HG03457 (cell line): ENCODE results near the gene P4HB.
A peak's percentile ranks its signal among the peaks of the same experiment; 100 is the strongest.

Experiments used
- ATAC-seq: cut with Tn5 transposase; IDR thresholded peaks from one replicate; pipeline ENCODE4 v1.9.1; 2021; ENCODE audit warnings: moderate number of reproducible peaks; ENCODE audit not compliant: unreplicated experiment

P4HB gene

DNA sequence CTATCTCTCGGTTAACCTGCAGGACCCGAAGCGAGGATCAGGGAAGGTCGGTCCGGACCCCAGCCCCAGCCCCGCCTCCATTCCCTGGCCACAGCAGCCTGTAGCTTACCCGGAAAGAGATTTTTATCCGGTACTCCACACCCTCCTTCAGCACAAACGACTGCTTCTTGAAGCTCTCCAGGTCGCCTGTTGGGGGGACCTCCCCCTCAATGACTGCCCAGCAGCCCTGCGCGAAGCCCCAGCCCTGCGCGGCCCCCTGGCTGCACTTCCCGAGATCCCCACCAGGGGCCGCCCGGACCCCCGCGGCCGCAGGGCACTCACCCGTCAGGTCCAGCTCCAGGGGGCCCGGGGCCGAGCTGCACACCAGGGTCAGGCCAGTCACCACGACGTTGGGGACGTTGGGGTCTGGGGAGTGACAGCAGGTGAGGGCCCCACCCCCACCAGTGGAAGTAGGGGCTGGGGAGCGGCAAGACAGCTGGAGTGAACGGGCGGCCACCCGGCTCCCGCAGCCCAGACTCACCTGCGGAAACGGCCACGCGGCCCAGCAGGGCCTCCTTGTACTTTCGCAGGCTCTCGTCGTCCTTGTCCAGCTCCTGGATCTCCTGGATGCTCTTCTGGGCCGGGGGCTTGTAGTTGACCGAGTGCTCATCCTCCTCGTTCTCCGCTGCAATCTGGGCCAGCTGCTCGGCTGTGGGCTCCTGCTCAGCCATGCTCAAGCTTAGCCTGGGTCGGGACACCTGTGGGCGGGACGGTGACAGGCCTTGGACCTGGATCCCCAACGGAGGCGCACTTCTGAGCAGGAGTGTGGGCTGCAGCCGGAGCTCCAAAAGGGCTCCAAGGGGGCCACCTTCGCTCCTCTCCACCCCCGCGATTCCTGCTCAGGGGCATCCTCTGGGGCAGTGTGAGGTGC, 9.1 kb upstream of the P4HB start:
- no peak for ATAC-seq

DNA sequence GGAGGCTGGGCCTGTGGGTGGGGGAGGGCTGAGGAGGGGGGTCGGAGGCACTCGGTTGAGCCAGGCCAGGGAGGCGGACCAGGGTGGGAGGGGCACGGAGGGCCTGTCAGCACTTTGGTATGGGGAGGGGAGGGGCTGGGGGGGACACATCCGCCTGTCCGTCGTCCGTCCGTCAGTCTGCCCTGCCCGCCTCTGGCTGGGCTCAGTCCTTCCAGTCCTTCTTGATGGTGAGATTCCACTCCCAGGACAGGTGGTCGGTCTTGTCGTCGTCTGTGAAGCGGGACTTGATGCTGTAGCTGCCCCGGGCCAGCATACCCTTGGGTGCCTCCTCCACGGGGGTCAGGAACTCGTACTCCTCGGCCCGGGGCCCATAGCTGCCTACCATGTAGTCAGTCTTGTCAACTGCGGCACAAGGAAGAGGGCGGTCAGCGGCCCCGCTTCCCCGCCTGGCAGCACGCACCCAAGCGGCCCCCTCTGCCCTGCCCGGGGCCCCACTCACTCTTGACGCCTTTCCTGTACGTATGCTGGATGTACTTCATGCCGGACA, 8.4 kb upstream of the P4HB start:
- ATAC-seq = no peak

DNA sequence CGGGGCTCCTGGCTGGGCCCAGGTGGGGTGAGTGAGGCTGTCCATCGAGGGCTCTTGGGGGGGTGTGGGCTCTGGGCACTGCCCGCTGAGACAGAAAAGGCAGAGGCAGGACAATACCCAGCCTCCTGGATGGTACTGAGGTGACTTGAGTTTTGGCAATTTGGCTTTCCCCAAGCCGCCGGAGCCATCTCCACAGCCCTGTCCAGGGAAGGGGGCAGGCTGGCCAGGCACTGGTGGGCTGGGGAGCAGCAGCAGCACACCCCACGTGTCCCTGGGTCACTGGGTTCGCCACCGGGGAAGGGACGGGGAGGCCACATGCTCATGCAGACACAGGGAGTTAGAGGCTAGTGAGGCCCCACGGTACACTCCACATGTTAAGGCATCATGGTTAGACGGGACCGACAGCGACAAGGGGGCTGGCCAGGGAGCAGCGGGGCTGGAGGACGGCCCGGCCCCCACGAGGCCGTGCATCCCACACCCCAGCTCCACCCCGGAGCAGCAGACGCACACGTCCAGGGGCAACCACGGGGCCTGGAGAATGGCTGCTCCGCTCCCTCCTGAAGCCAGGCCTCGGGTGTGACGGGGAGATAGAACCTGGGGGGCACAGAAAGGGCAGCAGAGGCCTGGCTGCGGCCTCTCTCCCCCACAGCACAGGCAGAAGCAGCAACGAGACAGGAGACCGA, 7.8 kb upstream of the P4HB start:
- no peak for ATAC-seq

DNA sequence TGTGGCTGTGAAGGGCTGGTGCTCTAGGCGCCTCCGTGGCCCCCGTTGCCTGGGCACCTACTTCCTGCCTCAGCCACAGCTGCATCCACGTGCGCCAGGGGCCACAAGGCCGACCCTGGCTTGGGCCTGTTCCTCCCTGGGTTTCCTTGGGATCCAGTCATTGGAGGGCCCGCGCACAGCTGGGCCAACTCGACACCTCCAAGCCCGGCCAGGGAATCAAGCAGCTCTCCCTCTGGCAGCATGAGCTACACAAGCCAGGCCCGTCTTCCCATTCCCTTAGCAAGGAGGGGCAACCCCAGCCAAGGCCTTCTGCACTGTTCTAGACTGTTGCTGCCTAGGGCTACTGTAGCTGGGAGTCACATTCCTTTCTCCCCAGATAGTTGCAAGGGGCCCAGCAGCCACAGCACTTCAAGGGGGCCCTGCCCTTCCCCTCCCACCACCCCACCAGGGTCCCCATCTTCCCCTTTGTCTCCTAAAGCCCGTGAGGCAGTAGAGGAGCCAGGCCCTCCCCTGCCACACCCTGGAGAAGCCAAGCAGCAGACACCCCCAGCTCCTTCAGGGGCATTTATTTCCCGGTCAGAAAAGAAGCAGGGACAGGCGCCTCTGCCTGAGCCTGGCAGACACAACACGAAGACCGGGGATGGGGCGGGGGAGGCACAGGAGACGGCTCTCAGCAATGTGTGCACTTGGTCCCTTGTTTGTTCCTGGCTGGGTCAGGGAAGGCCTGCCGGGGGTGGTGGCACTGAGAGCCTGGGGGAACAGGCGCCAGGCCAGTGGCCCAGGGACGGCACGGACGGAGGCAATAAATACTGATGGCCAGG, 7.0 kb upstream of the P4HB start:
- no peak for ATAC-seq

DNA sequence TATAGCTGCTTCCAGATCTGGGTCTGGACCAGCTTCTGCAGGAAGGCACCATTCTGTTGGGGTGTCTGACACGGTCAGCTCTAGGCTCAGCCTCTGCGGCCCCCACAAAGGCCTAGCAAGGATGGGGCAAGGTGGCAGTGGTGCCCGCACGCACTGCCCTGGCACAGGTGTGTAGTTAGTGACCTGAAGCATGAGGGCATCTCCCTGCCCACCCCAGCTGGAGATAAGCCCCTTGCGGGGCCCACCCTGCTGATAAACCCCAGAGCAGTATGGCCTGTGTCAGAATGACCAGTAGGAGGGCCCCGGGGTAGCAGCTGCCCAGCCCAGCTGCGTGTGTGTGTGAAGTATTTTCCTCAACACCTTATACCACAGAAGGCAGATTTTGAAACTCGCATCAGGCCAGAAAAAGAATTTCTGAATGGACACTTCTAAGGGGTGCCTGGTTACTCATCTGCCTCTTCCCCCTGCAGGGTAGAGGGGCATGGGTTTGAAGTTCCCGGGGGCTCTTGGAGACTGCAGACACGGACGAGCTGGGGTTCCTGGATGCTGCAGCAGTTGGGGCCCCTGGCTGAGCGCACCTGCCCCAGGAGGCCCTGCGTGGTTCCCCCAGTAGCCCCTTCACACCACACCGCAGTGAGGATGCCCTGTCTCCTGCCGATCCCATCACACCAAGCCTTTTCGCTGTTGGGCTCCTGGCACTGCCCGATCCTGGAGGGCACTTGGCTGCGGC, 6.3 kb upstream of the P4HB start:
- no peak for ATAC-seq

DNA sequence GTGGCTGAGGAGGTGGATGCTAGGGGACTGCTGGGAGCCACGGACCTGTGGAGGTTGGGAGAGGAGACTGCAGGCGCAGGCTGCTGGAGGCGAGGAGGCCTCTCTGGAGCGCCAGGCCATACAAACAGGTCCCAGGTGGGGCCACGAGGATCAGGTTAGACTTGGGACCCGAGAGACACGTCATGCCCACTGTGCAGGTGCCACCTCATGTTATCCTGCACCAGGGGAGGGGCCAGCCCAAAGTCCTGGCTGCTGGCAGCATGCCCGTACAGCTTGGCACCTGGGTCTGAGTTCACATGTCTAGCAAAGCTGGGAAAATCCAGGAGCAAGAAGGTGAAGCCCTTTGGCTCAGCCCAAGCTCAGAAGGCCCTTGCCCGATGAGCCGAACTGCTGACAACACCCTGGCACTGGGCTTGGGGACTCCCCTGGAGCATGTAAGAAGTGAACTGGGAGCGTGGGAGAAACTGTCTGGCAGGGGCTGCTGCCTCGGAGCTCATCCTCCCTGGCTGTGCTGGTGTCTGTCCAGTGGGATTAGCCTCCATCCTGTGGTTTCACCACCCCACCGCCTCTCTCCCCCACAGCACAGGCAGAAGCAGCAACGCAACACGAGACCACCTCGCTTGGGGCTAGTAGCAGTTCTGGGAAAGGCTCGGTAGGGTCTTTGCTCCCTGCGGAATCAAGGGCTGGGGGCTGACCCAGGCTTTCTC, 5.6 kb upstream of the P4HB start:
- no peak for ATAC-seq

DNA sequence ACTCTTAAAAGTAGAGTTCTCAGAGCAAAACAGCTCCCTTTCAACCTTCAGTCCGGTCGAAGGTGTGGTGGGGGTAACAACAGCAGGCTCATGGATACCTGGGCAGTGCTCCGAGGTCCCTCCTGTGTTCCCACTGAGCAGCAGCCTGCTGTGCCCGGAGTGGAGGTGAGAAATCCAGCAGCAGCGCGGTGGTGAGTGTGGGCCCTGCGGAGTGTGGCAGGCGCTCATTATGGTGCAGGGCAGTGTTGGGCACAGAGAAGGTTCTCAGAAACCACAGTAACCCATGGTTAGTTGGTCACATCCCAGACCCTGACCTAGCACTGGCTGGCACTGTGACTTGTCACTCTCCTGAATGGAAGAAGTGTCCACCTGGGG, 5.0 kb upstream of the P4HB start:
- ATAC-seq = no peak

DNA sequence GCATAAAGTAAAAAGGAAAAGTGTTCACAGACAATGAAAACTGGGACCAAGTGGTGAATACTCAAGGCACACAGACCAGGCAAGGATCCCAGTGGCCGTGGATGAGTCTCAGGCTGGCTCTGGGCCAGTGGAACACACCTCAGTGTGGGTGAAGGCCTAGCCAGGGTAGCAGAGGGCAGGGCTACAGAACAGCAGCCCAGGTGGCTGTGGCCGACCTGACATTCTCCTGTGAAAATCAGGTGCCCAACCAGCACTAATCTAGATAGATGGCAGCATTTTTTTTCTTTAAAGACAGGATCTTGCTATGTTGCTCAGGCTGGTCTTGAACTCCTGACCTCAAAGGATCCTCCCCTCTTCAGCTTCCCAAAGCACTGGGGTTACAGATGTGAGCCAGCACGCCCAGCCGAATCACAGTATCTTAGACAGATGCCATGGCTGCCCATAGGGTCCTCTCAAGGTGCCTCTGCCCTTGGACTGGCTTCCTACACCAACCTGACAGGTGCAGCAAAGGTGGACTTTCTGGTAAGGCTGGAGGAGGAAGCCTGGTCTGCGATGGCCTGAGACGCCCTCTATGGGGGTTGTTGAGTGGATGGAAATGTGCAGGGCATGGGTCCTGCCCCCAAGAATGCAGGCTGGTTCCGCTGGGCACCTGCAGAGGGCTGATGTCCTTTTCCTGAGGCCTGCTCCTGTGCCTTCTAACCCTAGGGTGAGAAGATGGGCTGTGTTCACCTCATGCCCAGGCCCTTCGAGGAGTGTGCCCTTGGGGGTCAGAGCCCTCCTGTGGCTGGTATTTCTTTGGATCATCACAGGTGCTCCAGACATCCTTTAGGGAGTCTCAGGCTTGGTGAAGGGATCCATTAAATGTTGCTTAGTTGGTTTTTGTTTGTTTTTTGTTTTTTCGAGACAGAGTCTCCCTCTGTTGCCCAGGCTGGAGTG, 3.8 kb upstream of the P4HB start:
- ATAC-seq = no peak

DNA sequence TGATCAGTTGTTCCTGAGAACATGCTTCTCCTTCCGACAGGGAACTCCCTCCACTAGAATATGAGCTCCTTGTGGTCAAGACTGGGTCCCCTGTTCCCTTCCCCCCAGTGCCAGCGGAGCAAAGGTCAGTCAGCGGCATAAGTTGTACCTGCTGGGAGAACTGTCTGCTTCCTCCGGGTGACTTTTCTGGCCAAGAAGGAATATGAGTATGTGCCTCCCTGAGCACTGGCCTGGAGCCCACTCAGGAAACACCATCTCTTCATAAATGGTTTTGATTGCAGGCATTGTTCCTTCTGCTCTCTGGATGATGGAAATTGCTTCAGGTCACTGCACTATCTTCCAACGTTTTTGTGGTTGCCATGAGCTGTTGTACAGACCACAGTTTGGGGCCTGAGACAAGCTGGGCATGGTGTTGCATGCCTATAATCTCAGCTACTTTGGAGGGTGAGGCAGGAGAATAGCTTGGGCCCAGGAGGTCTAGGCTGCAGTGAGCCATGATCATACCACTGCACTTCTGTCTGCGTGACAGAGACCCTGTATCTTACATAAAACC, 2.9 kb upstream of the P4HB start:
- no peak for ATAC-seq

DNA sequence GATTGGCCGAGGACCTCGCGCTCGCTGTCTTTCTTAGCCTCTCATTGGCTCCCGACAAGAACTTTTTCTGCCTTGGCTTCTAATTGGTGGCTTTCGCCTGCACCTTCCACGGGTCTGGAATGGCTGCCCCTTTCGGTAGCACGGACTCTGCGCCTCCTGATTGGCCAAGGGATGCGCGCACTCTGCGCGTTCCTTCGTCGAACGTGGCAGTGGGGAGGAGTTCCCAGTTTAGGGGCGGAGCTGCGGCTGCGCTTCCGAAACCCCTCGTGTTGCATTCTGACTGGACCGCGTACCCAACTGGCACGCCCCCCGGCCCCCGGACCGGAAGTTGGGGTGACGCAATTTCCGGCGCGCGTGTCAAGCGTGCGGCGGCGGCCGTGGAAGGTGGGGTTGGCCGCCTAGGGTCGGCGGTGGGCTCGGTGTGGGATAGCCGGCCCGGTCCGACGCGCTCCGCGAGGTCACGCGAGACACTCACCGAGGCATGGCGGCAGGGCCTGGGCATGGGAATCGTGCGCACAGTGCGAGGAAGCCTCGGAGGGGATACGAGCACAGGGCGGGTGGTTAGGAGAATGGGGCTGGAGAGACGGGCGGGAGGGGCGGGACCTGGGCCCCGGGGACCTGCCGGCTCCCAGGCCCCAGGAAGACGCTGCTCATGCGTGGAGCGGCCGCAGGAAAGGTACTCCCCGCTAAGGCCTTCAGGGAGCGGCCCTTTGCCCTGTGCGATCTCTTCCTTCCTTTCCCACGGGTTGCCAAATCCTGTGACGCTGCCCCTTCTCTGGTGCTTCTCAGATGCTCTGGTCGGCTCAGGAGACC, 627 bp upstream of the P4HB start:
- ATAC-seq = peak; percentile 66

DNA sequence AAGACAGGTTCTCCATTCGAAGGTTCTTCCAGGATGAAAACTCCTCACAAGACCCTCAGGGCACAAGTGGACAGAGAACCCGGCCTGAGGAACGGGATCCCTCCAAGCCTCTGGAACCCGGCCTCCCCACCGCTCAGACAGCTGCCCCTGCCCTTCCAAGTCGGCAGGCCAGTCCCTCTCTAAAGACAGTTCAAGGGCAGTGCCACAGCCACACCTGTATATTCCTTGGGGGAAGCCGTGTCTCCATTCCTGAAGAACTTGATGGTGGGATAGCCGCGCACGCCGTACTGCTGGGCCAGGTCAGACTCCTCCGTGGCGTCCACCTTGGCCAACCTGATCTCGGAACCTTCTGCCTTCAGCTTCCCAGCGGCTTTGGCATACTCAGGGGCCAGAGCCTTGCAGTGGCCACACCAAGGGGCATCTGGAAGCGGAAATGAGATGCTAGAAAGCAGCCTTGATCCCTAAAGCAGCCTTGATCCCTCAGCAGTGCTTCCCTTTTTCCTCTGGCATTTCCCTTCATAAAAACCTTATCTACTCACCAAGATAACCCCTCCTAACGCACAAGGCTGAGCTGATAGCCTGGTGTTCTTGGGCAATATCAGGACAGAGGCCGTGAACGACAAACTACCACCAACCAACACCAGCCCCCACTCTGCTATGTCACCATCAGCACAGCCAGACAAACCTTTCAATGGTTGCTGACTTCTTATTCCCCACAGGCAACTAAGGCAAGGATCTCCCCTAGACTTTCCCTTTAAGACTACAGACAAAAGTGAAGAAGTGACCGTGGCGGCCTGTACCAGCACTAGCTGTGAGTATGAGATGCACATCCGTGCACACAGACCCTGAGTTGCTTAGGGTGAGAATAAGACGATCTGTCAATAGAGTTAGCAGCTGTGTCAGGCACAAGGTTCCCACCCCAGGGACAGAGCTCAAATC, 1.1 kb downstream of the P4HB start:
- ATAC-seq = no peak

DNA sequence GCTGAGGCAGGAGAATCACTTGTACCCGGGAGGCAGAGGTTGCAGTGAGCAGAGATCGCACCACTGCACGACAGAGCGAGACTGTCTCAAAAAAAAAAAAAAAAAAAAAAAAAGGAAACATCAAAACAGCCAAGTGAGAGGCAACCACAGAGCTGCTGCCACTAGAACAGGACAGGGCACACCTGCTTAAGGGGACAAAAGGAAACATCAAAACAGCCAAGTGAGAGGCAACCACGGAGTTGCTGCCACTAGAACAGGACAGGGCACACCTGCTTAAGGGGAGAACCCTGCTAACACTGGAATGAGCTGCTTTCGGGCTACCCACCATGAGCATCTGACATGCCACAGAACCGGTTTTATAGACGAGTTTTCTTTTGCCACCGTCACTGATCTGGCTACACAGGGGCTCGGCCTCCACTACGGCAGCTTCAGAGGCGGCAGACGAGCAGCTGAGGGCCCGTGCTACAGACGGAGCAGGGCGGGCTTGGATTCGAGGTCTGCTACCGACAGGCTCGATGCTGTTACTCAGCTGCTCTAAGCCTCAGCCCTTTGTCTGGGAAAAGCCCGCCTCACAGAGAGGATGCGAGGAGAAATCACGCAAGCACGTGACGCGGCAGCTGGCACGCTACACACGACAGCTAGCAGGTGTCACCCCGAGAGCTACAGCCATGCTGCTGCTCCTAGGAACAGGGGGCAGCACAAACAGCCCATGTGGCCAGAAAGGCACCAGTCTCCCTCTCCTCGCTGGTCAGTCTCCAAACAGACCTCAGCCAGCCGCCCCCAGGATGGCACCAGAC, 2.0 kb downstream of the P4HB start:
- ATAC-seq = no peak

DNA sequence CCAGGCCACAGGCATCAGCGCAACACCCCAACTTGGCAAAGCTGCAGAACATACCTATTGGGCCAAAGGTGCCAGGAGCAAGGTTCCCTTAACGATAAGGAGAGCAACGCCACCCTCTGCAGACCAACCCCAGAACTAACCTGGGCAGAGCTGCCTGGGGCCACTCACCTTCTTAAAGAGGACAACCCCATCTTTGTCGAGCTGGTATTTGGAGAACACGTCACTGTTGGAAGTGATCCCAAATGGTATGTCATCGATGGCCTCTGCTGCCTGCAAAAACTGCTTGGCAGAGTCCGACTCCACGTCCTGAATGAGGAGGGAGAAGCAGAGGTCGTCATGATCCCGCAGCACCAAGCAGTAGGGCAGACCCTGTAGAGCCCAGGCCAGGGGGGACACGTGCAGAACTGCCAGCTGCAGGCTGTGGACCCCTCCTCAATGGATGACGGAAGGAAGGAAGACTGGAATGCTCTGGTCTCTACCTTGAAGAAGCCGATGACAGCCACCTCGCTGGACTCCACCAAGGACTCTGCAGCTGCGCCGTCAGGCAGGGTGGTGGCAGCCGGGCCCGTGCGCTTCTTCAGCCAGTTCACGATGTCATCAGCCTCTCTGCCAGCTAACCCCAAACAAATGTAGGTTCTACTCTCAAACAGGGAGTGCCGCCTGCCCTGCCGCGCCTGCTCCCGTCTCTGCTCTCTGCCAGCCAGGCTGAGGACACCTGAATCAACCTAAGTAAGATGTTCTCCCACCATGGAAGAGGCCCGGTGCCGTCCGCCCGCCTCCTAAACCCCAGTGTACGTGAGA, 5.2 kb downstream of the P4HB start:
- ATAC-seq = no peak

DNA sequence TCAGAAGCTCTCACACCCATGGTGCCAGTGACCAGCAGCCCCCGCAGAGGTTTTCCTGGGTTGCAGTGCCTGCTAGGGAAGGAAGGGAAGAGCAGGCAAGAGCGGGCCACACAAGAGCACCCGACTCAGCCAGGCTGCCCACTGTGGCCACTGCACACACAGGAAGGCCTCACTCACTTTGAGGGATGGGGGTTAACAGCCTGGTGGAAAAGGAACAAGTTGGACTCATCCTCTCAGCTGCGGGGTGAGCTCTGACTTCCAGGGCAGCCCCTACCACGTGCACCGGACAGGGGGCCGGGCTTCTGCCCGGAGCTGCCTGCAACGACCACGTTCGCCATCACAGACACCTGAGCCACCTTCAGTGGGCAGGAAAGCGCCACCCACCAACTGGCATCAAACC, 8.1 kb downstream of the P4HB start:
- no peak for ATAC-seq

DNA sequence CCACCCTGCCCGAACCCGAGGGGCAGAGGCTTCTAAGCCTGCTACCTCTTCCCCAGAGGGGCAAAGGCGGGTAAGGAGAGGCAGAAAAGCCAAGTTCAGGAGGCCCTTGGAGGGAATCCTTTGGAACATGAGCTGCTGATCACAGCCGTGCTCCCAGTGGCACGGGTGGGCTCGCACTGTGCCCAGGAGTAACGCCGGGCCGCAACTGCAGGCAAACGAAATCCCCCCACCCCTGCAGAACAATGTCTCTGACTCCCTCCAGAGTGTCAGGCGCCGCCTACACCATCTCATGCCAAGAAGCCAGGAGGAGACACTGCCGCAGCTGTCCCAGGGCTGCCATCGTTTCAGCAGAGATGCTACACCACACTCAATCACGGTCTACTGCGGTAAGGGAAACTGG, 8.9 kb downstream of the P4HB start:
- ATAC-seq = no peak
